Measurements from ENCODE around the gene MACO1. TPM values are rescaled to one million over a fixed set of nuclear protein-coding genes. Genes with fewer than 3 reads are reported as not detected.

MACO1 gene
- total and polyA plus RNA-seq, 10 of the 15 experiments (the other 5 are each of a cell fraction or from before 2014, with no cell fraction given), result 3.2 to 19.8 (median 10.3) TPM

GRCh38 chr1:25532970-25533369 is 102.3 kb downstream of the MACO1 start:
- ATAC-seq (no peak), DNase-seq (ENCODE audit: low read depth, low spot score) (no peak), FAIRE-seq (no peak)
- in situ Hi-C loops (cut with MboI), result no loop called here
- TF ChIP-seq ATF3 (IDR thresholded peaks at IDR 0.05; ENCODE audit: borderline replicate concordance, extremely low read depth, low read depth, low read length) (no peak), ZSCAN29 (IDR thresholded peaks at IDR 0.05) (no peak), RAD21 (IDR thresholded peaks at IDR 0.05; ENCODE audit: insufficient read depth, low read depth, low read length) (peak; percentile 28)
- ChIA-PET SMC1A (ENCODE audit: uncharacterized antibody, unreplicated experiment) (no interaction called here), CTCF (interaction anchor here (1.7 to 3.7 kb wide), 2 partner anchors 263 to 276 kb away, joined by 4 to 11 read pairs; no protein-coding TSS in a partner anchor), RAD21 (ENCODE audit: unreplicated experiment) (no interaction called here), POLR2A (no interaction called here)
- WGBS (ENCODE audit: insufficient coverage, insufficient replicate concordance, low lambda C conversion rate, missing lambda C conversion rate), result 26% methylated on average over 3 of the region's 3 CpGs
- intact Hi-C loops (cut with micrococcal nuclease; ENCODE audit: unreplicated experiment), result no loop called here
- Histone ChIP-seq H3K27ac (ENCODE audit: control insufficient read depth, insufficient read depth) (no peak overlapping the region), H3K9ac (ENCODE audit: control insufficient read depth, insufficient read depth, low read length) (no peak overlapping the region), H3K4me2 (ENCODE audit: control insufficient read depth, insufficient read depth) (no peak overlapping the region), H3K36me3 (ENCODE audit: control insufficient read depth in 2 of 2, insufficient read depth in 2 of 2, low read length in 1 of 2) (no peaks in the 10 kb centered on the region), H3K27me3 (replicated peaks in 1 of 2; ENCODE audit: control insufficient read depth in 2 of 2, insufficient read depth in 2 of 2, low read length in 1 of 2) (peaks cover 1 to 2% of the 10 kb centered on the region in 2 experiments; a peak in 2 of 4 replicates), H3K4me1 (ENCODE audit: control insufficient read depth, insufficient read depth, low read length) (no peaks in the 10 kb centered on the region), H3K79me2 (ENCODE audit: control insufficient read depth, insufficient read depth, low read length) (no peaks in the 10 kb centered on the region), H4K20me1 (ENCODE audit: control insufficient read depth, insufficient read depth) (no peaks in the 10 kb centered on the region), H3K4me3 (no peak overlapping the region), H2AFZ (ENCODE audit: control insufficient read depth, low read depth, low read length) (no peak overlapping the region), H3K9me3 (replicated peaks; ENCODE audit: control insufficient read depth, insufficient read depth, low read length) (no peaks in the 10 kb centered on the region)
- no TSS peak for BruUV-seq (replicated peaks)

- Histone ChIP-seq H3K4me3 (no peak overlapping the region), H3K4me1 (ENCODE audit: control insufficient read depth, insufficient read depth, low read length) (no peaks in the 10 kb centered on the region), H4K20me1 (ENCODE audit: control insufficient read depth, insufficient read depth) (no peaks in the 10 kb centered on the region), H3K27ac (ENCODE audit: control insufficient read depth, insufficient read depth) (no peak overlapping the region), H2AFZ (ENCODE audit: control insufficient read depth, low read depth, low read length) (no peak overlapping the region), H3K4me2 (ENCODE audit: control insufficient read depth, insufficient read depth) (no peak overlapping the region), H3K27me3 (replicated peaks in 1 of 2; ENCODE audit: control insufficient read depth in 2 of 2, insufficient read depth in 2 of 2, low read length in 1 of 2) (peaks cover 1 to 2% of the 10 kb centered on the region in 2 experiments; a peak in 2 of 4 replicates), H3K79me2 (ENCODE audit: control insufficient read depth, insufficient read depth, low read length) (no peaks in the 10 kb centered on the region), H3K36me3 (ENCODE audit: control insufficient read depth in 2 of 2, insufficient read depth in 2 of 2, low read length in 1 of 2) (no peaks in the 10 kb centered on the region), H3K9ac (ENCODE audit: control insufficient read depth, insufficient read depth, low read length) (no peak overlapping the region), H3K9me3 (replicated peaks; ENCODE audit: control insufficient read depth, insufficient read depth, low read length) (no peaks in the 10 kb centered on the region)
- DNase-seq (ENCODE audit: low read depth, low spot score) (no peak), FAIRE-seq (no peak), ATAC-seq (no peak)
- in situ Hi-C loops (cut with MboI) (no loop called here), intact Hi-C loops (cut with micrococcal nuclease; ENCODE audit: unreplicated experiment) (no loop called here)
- ChIA-PET SMC1A (ENCODE audit: uncharacterized antibody, unreplicated experiment) (no interaction called here), CTCF (interaction anchor here (1.2 to 3.7 kb wide), 2 partner anchors 48 to 276 kb away, joined by 3 to 11 read pairs; no protein-coding TSS in a partner anchor), RAD21 (ENCODE audit: unreplicated experiment) (no interaction called here), POLR2A (no interaction called here)
- 55% methylated on average over 9 of the region's 9 CpGs for WGBS (ENCODE audit: insufficient coverage, insufficient replicate concordance, low lambda C conversion rate, missing lambda C conversion rate)
- TF ChIP-seq NBN (IDR thresholded peaks at IDR 0.05) (no peak), HDAC2 (IDR thresholded peaks at IDR 0.05) (no peak), YY1 (IDR thresholded peaks at IDR 0.05; ENCODE audit: low read depth, low read length) (no peak), DPF2 (IDR thresholded peaks at IDR 0.05) (no peak), MLLT1 (IDR thresholded peaks at IDR 0.05) (no peak), RBBP5 (conservative IDR thresholded peaks at IDR 0.05) (no peak), GATAD2B (conservative IDR thresholded peaks at IDR 0.05; ENCODE audit: low read depth) (no peak)
- BruUV-seq (replicated peaks), result no TSS peak
Measured at GRCh38 chr1:25533775-25534409, 103.2 kb downstream of the MACO1 start.
